GM18873 (cell line): Measurements from ENCODE around the gene GLYAT.
A peak's percentile ranks its signal among the peaks of the same experiment; 100 is the strongest.
"Not testable (repeated sequence)": the region's sequence is repeated elsewhere in the genome, so short reads cannot be mapped to it uniquely, and the experiment has no call there.

Experiments used
- ATAC-seq: cut with Tn5 transposase; IDR thresholded peaks from one replicate; pipeline ENCODE4 v1.9.1; 2021; ENCODE audit warnings: mild to moderate bottlenecking, moderate library complexity, moderate number of reproducible peaks; ENCODE audit not compliant: unreplicated experiment, low FRiP score

The GLYAT gene

DNA sequence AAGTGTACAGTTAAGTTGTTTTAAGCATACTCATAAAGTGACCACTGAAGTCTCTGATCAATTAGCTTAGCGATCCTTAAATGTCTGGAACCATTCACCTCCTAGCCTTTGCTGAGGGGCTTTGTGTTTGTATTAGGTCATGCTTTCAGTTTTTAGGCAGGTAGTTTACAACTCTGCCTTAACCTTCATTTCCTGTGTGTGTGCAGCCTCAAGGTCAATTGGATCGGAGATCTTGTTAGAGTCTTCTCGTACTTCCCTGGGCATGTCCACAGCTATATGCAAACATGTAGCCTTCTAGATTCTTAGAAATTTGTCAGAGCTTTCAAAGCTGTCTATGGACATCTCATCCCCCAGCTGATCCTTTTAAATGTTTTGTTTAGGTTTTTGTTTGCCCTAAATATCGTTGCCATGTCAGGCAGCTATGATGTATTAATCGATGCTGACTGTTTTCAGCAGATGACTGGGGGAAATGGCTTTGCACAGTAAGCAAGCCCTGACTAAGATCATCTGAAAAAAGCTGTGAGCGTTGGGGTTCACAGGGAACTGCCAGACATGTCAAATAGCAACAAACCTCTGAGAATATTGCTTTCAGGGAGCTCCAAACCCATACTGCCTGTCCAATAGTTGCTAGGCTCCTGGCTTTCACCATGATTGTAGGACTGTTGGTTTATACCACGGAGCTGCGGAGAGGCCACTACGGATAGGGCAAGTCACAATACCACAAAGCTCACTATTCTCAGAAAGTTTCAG is 45.6 kb downstream of the GLYAT start:
- no peak for ATAC-seq

DNA sequence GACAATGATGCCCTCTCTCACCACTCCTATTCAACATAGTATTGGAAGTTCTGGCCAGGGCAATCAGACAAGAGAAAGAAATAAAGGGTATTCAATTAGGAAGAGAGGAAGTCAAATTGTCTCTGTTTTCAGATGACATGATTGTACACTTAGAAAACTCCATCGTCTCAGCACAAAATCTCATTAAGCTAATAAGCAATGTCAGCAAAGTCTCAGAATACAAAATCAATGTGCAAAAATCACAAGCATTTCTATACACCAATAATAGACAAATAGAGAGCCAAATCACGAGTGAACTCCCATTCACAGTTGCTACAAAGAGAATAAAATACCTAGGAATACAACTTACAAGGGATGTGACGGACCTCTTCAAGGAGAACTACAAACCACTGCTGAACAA is 49.1 kb downstream of the GLYAT start:
- not testable (repeated sequence) for ATAC-seq

DNA sequence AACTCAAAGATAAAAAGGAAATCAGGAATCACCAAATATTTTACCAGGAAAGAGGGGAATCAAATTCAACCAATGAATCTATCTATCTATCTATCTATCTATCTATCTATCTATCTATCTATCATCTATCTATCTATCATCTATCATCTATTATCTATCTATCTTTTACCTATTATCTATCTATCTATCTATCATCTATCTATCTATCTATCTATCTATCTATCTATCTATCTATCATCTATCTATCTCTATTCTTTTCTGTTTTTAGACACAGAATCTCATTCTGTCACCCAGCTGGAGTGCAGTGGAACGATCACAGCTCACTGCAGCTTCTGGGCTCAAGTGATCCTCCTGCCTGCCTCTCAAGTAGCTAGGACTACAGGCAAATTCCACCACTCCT is 54.2 kb downstream of the GLYAT start:
- not testable (repeated sequence) for ATAC-seq

DNA sequence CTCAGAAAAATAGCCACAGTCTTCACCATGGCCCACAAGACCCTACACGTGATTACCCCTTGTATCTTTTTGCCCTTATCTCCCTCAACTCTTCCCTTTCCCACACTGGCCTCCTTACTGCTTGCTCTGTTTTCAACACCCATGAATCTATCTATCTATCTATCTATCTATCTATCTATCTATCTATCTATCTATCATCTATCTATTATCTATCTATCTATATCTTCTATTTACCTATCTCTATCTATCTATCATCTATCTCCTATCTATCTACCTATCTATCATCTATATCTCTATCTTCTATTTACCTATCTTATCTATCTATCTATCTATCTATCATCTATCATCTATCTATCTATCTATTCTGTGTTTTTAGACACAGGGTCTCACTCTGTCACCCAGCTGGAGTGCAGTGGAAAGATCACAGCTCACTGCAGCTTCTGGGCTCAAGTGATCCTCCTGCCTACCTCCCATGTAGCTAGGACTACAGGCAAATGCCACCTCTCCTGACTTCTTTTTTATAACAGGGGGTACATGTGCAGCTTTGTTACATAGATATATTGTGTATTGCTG is 55.1 kb downstream of the GLYAT start:
- no peak for ATAC-seq

DNA sequence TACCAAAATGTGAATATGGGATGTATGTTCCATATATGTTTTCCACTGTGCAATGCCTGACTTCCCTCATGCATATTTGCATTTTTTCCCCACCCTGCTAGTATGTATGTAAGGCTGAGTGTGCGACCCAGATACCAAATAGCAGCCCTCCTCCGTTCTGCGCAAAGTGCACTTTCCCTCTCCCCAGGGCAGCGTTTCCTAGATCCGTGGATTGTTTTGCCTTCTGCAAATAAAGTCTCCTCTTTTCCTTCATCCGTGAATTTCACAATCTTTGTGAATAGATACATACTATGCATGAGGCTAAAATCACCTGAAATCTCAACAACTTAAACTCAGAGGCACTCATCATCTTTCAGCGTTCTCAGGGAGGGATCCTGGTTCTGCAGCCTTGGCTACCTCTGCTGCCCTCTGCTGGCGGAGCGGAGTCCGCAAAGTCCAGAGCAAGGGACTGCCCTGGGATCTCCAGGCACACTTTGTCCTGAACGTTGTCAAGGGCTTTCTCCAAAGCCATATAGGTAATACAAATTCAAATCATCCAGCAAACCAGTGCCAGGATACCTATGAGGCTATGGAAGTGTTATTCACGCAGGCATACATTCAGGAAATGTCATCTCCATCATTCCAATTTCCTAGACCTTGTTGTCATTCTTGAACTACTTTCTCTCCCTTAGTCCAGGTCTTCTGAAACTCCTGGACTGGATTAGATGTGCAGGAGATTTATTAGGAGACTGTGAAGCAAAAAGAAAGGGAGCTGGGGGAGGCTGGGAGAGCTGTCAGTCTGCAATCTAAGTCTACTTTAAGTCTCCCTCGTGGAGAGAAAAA is 56.2 kb downstream of the GLYAT start:
- ATAC-seq, result peak; percentile 74

DNA sequence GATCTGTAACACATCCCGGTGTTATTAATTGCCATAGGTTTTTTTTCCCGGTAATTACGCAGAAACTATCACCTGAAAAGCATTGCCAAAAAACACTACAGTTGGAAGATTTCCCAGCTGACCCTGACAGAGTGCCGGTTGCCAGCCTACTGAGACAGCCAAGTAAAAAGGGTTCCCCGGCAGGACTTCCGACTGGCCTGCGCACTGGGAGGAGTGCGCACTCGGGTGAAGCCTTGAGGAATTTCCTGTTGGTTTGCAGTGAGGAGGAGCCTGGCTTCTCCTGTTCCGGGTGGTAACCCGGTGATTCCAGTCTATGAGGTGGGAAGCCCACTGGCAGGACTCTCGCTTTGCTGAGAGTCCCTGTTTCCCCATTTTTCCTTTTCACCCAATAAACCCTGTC is 57.1 kb downstream of the GLYAT start:
- no peak for ATAC-seq

DNA sequence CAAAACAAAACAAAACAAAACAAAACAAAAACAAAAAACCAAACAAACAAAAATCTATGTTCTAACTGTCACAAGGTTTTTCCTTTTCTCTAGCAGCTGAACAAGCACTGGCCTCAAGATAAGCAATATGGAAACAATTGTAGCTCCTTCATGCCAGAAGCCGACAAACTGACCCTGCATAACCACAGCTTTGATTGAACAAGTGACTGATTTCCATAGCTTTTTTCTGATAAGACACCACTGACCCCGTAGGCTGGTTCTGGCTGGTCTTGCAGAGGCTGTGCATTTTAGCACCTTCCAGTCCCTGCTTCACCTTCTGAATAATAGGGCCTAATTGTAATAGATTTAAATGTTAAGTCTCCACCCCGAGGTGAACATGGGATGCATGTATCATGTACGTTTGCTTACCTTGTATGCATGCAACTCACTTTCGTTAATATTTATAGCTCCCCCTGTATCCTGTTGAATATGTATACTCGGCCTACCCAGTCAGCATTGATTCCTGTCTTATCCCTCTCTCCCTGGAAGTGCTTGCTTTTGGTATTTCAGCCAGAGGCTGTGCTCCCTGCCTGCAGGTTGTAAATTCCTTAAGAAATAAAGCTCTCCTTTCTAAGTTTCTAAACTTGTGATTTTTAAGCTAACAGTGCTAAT is 59.6 kb downstream of the GLYAT start:
- no peak for ATAC-seq

DNA sequence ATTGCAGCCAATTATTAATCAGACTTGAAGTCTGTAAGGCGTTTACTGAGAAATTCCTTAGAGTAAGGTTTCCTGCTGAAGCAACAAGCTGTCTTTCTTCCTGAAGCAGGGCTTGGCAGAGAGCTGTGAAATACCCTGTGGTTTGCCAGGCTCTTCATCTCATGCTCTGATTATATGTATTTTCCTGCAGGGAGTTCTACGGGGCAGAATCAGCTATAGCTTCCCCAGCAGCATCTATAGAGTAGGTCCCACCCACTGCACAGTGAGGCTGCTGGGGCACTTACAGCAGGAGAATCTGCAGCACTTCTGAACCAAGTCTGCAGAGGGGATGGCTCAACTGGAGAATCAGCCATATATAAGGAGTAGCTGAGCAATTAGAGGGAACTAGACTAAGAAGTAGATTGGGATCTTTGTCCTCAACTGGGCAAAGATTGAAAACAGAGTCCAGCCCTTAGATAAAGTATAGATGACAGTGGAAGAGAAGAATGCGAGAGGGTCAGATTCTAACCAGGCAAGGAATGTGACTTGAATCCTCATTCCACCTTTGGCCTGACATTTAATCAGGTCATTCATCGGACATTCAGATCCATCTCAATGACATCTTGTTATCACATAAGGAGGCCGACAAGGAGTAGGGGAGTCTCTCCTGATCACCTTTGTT is 71.7 kb downstream of the GLYAT start:
- no peak for ATAC-seq

DNA sequence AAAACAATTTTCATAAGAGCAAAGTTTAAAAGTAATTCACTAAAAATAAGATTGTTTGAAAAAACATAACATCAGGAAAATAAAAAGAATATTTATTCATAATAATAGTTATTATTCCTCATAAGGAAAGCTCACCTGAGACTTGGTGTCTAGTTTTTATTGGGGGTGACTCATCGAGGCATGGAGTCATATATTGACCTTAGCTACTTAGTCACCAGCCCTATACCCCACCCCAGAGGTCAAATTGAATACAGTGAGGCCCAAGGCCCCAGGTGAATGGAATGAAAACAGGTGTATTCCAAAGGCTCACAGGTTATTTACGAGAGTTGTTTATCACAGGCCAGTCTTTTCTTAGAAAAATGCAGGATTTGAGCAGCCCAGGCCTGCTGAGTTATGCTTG is 72.3 kb downstream of the GLYAT start:
- no peak for ATAC-seq
